HepG2 (cell line): ENCODE results near the gene EVL. TPM values are rescaled to one million over a fixed set of nuclear protein-coding genes. Genes with fewer than 3 reads are reported as not detected.

Source experiments
- ATAC-seq: fragments of 200-7000 bp; cut with Tn5 transposase; 3 replicates; pipeline ENCODE4 v1.9.1; 2020; ENCODE audit warnings: mild to moderate bottlenecking, moderate library complexity
- BruUV-seq: library from RNA; stranded (reverse); fragments of 400-500 nt; replicated peaks from 2 replicates; lab custom pipeline; 2021; lab: Mats Ljungman, UMichigan
- CTCF ChIA-PET: fragments of 300-600 bp; formaldehyde crosslinking; extraction: SDS; loops from one replicate; lab custom pipeline; 2021; ENCODE audit warnings: low total read pairs, inconsistent platforms, low intra/inter-chr PET ratio; lab: Yijun Ruan, JAX
- POLR2A ChIA-PET: fragments of 350-600 bp; sonication (Branson Sonifier 250); formaldehyde crosslinking; loops from one replicate; lab custom pipeline; 2020; ENCODE audit warnings: antibody characterized with exemption, inconsistent platforms; lab: Yijun Ruan, JAX
- DNase-seq: peaks from one replicate; pipeline ENCODE4 v3.0.0-alpha.2; 2015; ENCODE audit warnings: low spot score
- FAIRE-seq: peaks from 3 replicates; lab custom pipeline; 2011; peaks lifted over from hg19 to GRCh38; lab: Jason Lieb, UNC
- H2AFZ ChIP-seq: one replicate; pipeline ENCODE4 v1.6.1; 2011; ENCODE audit warnings: low read length, inconsistent platforms
- H3K27ac ChIP-seq: fragments of 300-600 bp; 3 replicates; pipeline ENCODE4 v1.8.0; 2011; ENCODE audit warnings: mixed run types, mild to moderate bottlenecking, mixed read lengths, low read length, inconsistent platforms; ENCODE audit not compliant: insufficient read depth; ENCODE audit errors: extremely low read length
- H3K27me3 ChIP-seq, 2 experiments: fragments of 200-600 bp in 1 of 2; 2 replicates in 1 of 2; 3 replicates in 1 of 2; pipeline versions ENCODE4 v1.6.0 to v1.8.0; 2011; ENCODE audit warnings: low read length in 2 of 2, mild to moderate bottlenecking in 2 of 2, moderate library complexity in 2 of 2, inconsistent platforms in 1 of 2; ENCODE audit not compliant: insufficient read depth in 2 of 2, control insufficient read depth in 1 of 2
- H3K36me3 ChIP-seq, 2 experiments: fragments of 200-600 bp in 1 of 2; replicated peaks in 1 of 2; 2 replicates in 1 of 2; 3 replicates in 1 of 2; pipeline versions ENCODE4 v1.5.1 to v1.8.0; 2011; ENCODE audit warnings: low read length in 2 of 2, inconsistent platforms in 1 of 2; ENCODE audit not compliant: insufficient read depth in 2 of 2, control insufficient read depth in 1 of 2
- H3K4me1 ChIP-seq: 2 replicates; pipeline ENCODE4 v1.5.1; 2012; ENCODE audit warnings: low read length, inconsistent platforms; ENCODE audit not compliant: insufficient read depth
- H3K4me2 ChIP-seq: 2 replicates; pipeline ENCODE4 v1.6.0; 2011; ENCODE audit warnings: low read depth, low read length, inconsistent platforms
- H3K4me3 ChIP-seq, 3 experiments: fragments of 200-600 bp in 1 of 3; sonication (generic), shearing (Covaris generic) in 1 of 3; replicated peaks in 1 of 3; 2 replicates each; pipeline ENCODE4 v1.5.1; 2011 to 2016; ENCODE audit warnings: low read length in 3 of 3, inconsistent platforms in 2 of 3, low read depth in 2 of 3, mild to moderate bottlenecking in 2 of 3, control low read depth in 1 of 3, mixed read lengths in 1 of 3; ENCODE audit not compliant: insufficient read depth in 1 of 3
- H3K79me2 ChIP-seq: one replicate; pipeline ENCODE4 v1.6.1; 2011; ENCODE audit warnings: low read length, inconsistent platforms; ENCODE audit not compliant: insufficient read depth
- H3K9ac ChIP-seq: 2 replicates; pipeline ENCODE4 v1.6.0; 2011; ENCODE audit warnings: mild to moderate bottlenecking, low read depth, low read length, inconsistent platforms; ENCODE audit not compliant: insufficient read depth
- H3K9me3 ChIP-seq: 2 replicates; pipeline ENCODE4 v1.5.1; 2012; ENCODE audit warnings: mild to moderate bottlenecking, low read length
- H4K20me1 ChIP-seq: 2 replicates; pipeline ENCODE4 v1.6.0; 2011; ENCODE audit warnings: inconsistent platforms, mild to moderate bottlenecking, low read length, moderate library complexity; ENCODE audit not compliant: insufficient read depth
- CENPBD1 ChIP-seq: sonication (generic); formaldehyde crosslinking; IDR thresholded peaks from 2 replicates; pipeline ENCODE4 v1.8.0; 2022; ENCODE audit warnings: missing genetic modification reagents, low read depth, mild to moderate bottlenecking, borderline replicate concordance
- E2F1 ChIP-seq: sonication (generic); formaldehyde crosslinking; IDR thresholded peaks from 2 replicates; pipeline ENCODE4 v1.5.0; 2020; ENCODE audit warnings: missing genetic modification reagents
- FOXP4 ChIP-seq: sonication (generic); formaldehyde crosslinking; IDR thresholded peaks from 2 replicates; pipeline ENCODE4 v1.4.0; 2020; ENCODE audit warnings: missing genetic modification reagents
- GATAD2A ChIP-seq: IDR thresholded peaks from 2 replicates; pipeline ENCODE4 v1.6.1; 2016
- IRF1 ChIP-seq: sonication (generic); formaldehyde crosslinking; IDR thresholded peaks from 2 replicates; pipeline ENCODE4 v1.4.0; 2020; ENCODE audit warnings: low read depth, mild to moderate bottlenecking, missing genetic modification reagents
- KLF12 ChIP-seq: sonication (generic); formaldehyde crosslinking; IDR thresholded peaks from 2 replicates; pipeline ENCODE4 v1.4.0; 2020; ENCODE audit warnings: missing genetic modification reagents, borderline replicate concordance
- MAF1 ChIP-seq: sonication (generic); formaldehyde crosslinking; IDR thresholded peaks from 2 replicates; pipeline ENCODE4 v1.5.0; 2020; ENCODE audit warnings: missing genetic modification reagents, borderline replicate concordance
- SAFB2 ChIP-seq: sonication (generic); formaldehyde crosslinking; IDR thresholded peaks from 2 replicates; pipeline ENCODE4 v1.5.1; 2020; ENCODE audit warnings: missing genetic modification reagents, low read depth, mild to moderate bottlenecking, borderline replicate concordance
- ZFP62 ChIP-seq: sonication (generic); formaldehyde crosslinking; IDR thresholded peaks from 2 replicates; pipeline ENCODE4 v1.4.0; 2020; ENCODE audit warnings: missing genetic modification reagents
- ZNF510 ChIP-seq: sonication (generic); formaldehyde crosslinking; IDR thresholded peaks from 2 replicates; pipeline ENCODE4 v1.4.0; 2020; ENCODE audit warnings: low read depth, mild to moderate bottlenecking, missing genetic modification reagents
- ZNF557 ChIP-seq: sonication (generic); formaldehyde crosslinking; IDR thresholded peaks from 2 replicates; pipeline ENCODE4 v1.4.0; 2020; ENCODE audit warnings: missing genetic modification reagents
- WGBS: methylation state at CpG from one replicate; pipeline ENCODE4 v1.1.6; 2017; ENCODE audit warnings: low lambda C conversion rate; 5-methylcytosine and 5-hydroxymethylcytosine counted together
- in situ Hi-C: cut with HindIII; loops from 2 replicates; pipeline ENCODE4 v1.10.0; 2017; ENCODE audit warnings: low pct_unique_long_range_greater_than_20kb; ENCODE audit not compliant: extremely low pct_ligation_motif_present
- intact Hi-C: fragments of 100-400 bp; cut with micrococcal nuclease; formaldehyde crosslinking; loops from one replicate; pipeline ENCODE4 v1.10.0; 2022; ENCODE audit not compliant: unreplicated experiment
- polyA plus RNA-seq, 8 experiments: library from polyadenylated mRNA; depleted of rRNA in 3 of 8; stranded (reverse) in 7 of 8; unstranded in 1 of 8; fragments of >200 nt; fragmentation: Illumina TruSeq in 4 of 8; extraction: Trizol in 4 of 8; gene quantifications; 2 replicates each; pipeline versions ENCODE4 v1.2.1 to v1.2.3, GENCODE V29; 2011 to 2016; ENCODE audit warnings: low read depth in 4 of 8, missing spikeins in 1 of 8, mixed read lengths in 1 of 8; ENCODE audit not compliant: insufficient read depth in 1 of 8
- total RNA-seq, 5 experiments: library from RNA; depleted of rRNA; stranded (reverse); fragments of >200 nt; fragmentation: Illumina TruSeq; extraction: Trizol; gene quantifications; 2 replicates each; pipeline ENCODE4 v1.2.3, GENCODE V29; 2016; ENCODE audit warnings: low read depth in 1 of 5
- TF ChIP-seq, protein P1 (sequence below): IDR thresholded peaks from 2 replicates; pipeline ENCODE4 v1.6.1; 2016; ENCODE audit warnings: control low read depth

Gene EVL
- total and polyA plus RNA-seq, 2 of the 13 experiments (the other 11 are each of a cell fraction or from before 2014, with no cell fraction given) = 15.1 to 31.2 TPM

- Histone ChIP-seq H3K79me2 (no peaks in the 10 kb centered on the region), H3K36me3 (peaks cover 7 to 13% of the 10 kb centered on the region in 2 experiments; a peak in 4 of 5 replicates), H3K9me3 (no peaks in the 10 kb centered on the region), H3K4me3 (no peak overlapping the region), H2AFZ (no peak overlapping the region), H3K4me2 (no peak overlapping the region), H3K9ac (no peak overlapping the region), H4K20me1 (no peaks in the 10 kb centered on the region), H3K4me1 (peaks cover 25% of the 10 kb centered on the region), H3K27ac (no peak overlapping the region), H3K27me3 (no peaks in the 10 kb centered on the region)
- DNase-seq = no peak
- CTCF ChIA-PET = no interaction called here
- FAIRE-seq = no peak
- intact Hi-C loops = no loop called here
- POLR2A ChIA-PET = no interaction called here
- in situ Hi-C loops = no loop called here
- TF ChIP-seq E2F1 (CRISPR knock-in tag) (no peak), ZNF557 (CRISPR knock-in tag) (no peak)
- TF ChIP-seq, protein P1, sequence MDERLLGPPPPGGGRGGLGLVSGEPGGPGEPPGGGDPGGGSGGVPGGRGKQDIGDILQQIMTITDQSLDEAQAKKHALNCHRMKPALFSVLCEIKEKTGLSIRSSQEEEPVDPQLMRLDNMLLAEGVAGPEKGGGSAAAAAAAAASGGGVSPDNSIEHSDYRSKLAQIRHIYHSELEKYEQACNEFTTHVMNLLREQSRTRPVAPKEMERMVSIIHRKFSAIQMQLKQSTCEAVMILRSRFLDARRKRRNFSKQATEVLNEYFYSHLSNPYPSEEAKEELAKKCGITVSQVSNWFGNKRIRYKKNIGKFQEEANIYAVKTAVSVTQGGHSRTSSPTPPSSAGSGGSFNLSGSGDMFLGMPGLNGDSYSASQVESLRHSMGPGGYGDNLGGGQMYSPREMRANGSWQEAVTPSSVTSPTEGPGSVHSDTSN (CRISPR knock-in tag) = no peak
- no peak for ATAC-seq
- BruUV-seq = no TSS peak
- WGBS = 93% methylated on average over 7 of the region's 7 CpGs
Measured at GRCh38 chr14:100129161-100129589, 64.0 kb downstream of the EVL start.

- intact Hi-C loops (no loop called here), in situ Hi-C loops (no loop called here)
- no peak for ATAC-seq
- Histone ChIP-seq H3K27ac (no peak overlapping the region), H3K36me3 (peaks cover 7 to 10% of the 10 kb centered on the region in 2 experiments; a peak in 4 of 5 replicates), H3K4me3 (no peak overlapping the region), H3K9ac (no peak overlapping the region), H4K20me1 (no peaks in the 10 kb centered on the region), H2AFZ (no peak overlapping the region), H3K9me3 (no peaks in the 10 kb centered on the region), H3K79me2 (no peaks in the 10 kb centered on the region), H3K4me1 (peaks cover 31% of the 10 kb centered on the region), H3K27me3 (no peaks in the 10 kb centered on the region), H3K4me2 (no peak overlapping the region)
- POLR2A ChIA-PET = no interaction called here
- CTCF ChIA-PET = no interaction called here
- 94% methylated on average over 10 of the region's 11 CpGs for WGBS
- BruUV-seq = no TSS peak
- DNase-seq = no peak
- FAIRE-seq = no peak
- TF ChIP-seq MAF1 (CRISPR knock-in tag) (no peak), ZFP62 (no peak), ZNF510 (CRISPR knock-in tag) (no peak), GATAD2A (CRISPR knock-in tag) (no peak), IRF1 (CRISPR knock-in tag) (no peak), FOXP4 (CRISPR knock-in tag) (no peak), SAFB2 (no peak), CENPBD1 (no peak), KLF12 (CRISPR knock-in tag) (no peak)
Measured at GRCh38 chr14:100130521-100130920, 65.3 kb downstream of the EVL start.
